GM12873 (cell line): ENCODE results near the gene GALNT17.

Experiments
- CTCF ChIP-seq: IDR thresholded peaks from 2 replicates; pipeline ENCODE4 v1.5.1; 2012; ENCODE audit warnings: low read depth, mild to moderate bottlenecking, moderate library complexity, low read length, control low read depth; ENCODE audit not compliant: insufficient read depth; ENCODE audit errors: missing control alignments

Gene GALNT17

GRCh38 chr7:71171476-71171875, 39.5 kb downstream of the GALNT17 start:
- no peak for TF ChIP-seq CTCF

GRCh38 chr7:71173955-71174354, 42.0 kb downstream of the GALNT17 start:
- no peak for TF ChIP-seq CTCF

GRCh38 chr7:71182438-71182935, 50.5 kb downstream of the GALNT17 start:
- TF ChIP-seq CTCF, result no peak

- TF ChIP-seq CTCF, result no peak
These were observed 52.2 kb downstream of the GALNT17 start for GRCh38 chr7:71184136-71184535.

GRCh38 chr7:71184609-71185008, 52.7 kb downstream of the GALNT17 start:
- no peak for TF ChIP-seq CTCF

- no peak for TF ChIP-seq CTCF
These were observed 54.7 kb downstream of the GALNT17 start for GRCh38 chr7:71186535-71187057.

GRCh38 chr7:71191771-71192170, 59.8 kb downstream of the GALNT17 start:
- TF ChIP-seq CTCF, result no peak
